HG02884 (cell line): ENCODE data around the gene PPP2R5C.
A peak's percentile ranks its signal among the peaks of the same experiment; 100 is the strongest.

Source experiments
- ATAC-seq: cut with Tn5 transposase; IDR thresholded peaks from one replicate; pipeline ENCODE4 v1.9.1; 2021; ENCODE audit warnings: mild to moderate bottlenecking, moderate library complexity; ENCODE audit not compliant: unreplicated experiment

PPP2R5C gene

GRCh38 chr14:101838476-101838875, 77.0 kb downstream of the PPP2R5C start:
- no peak for ATAC-seq

GRCh38 chr14:101839236-101839635, 77.7 kb downstream of the PPP2R5C start:
- peak; percentile 45 for ATAC-seq

- no peak for ATAC-seq
Measured at GRCh38 chr14:101839661-101840060, 78.2 kb downstream of the PPP2R5C start.

- no peak for ATAC-seq
Measured at GRCh38 chr14:101840649-101841369, 79.3 kb downstream of the PPP2R5C start.

GRCh38 chr14:101843038-101843437, 81.5 kb downstream of the PPP2R5C start:
- no peak for ATAC-seq

GRCh38 chr14:101843665-101844064, 82.2 kb downstream of the PPP2R5C start:
- ATAC-seq: no peak

- ATAC-seq: no peak
Measured at GRCh38 chr14:101844219-101844618, 82.7 kb downstream of the PPP2R5C start.

- no peak for ATAC-seq
Measured at GRCh38 chr14:101844751-101845150, 83.2 kb downstream of the PPP2R5C start.

- ATAC-seq: no peak
Measured at GRCh38 chr14:101845496-101845895, 84.0 kb downstream of the PPP2R5C start.

- no peak for ATAC-seq
Measured at GRCh38 chr14:101845896-101846295, 84.4 kb downstream of the PPP2R5C start.

GRCh38 chr14:101849125-101849524, 87.6 kb downstream of the PPP2R5C start:
- ATAC-seq: peak; percentile 52

GRCh38 chr14:101849640-101850039, 88.1 kb downstream of the PPP2R5C start:
- ATAC-seq: no peak

- ATAC-seq: no peak
Measured at GRCh38 chr14:101851183-101851582, 89.7 kb downstream of the PPP2R5C start.

- ATAC-seq: no peak
Measured at GRCh38 chr14:101851736-101852405, 90.4 kb downstream of the PPP2R5C start.

- ATAC-seq: no peak
Measured at GRCh38 chr14:101852785-101853184, 91.3 kb downstream of the PPP2R5C start.

GRCh38 chr14:101853455-101854018, 92.0 kb downstream of the PPP2R5C start:
- no peak for ATAC-seq

- ATAC-seq: no peak
Measured at GRCh38 chr14:101854366-101854765, 92.9 kb downstream of the PPP2R5C start.

- no peak for ATAC-seq
Measured at GRCh38 chr14:101855958-101856357, 94.4 kb downstream of the PPP2R5C start.

- ATAC-seq: no peak
Measured at GRCh38 chr14:101856536-101856935, 95.0 kb downstream of the PPP2R5C start.

- no peak for ATAC-seq
Measured at GRCh38 chr14:101857226-101857625, 95.7 kb downstream of the PPP2R5C start.

- no peak for ATAC-seq
Measured at GRCh38 chr14:101858791-101859537, 97.5 kb downstream of the PPP2R5C start.

GRCh38 chr14:101859538-101859902, 98.0 kb downstream of the PPP2R5C start:
- ATAC-seq: no peak
